HCT116 (cell line): ENCODE measurements around the gene BCO2. TPM values are rescaled to one million over a fixed set of nuclear protein-coding genes. Genes with fewer than 3 reads are reported as not detected.

ENCODE experiments used
- ATAC-seq: fragments of 200-7000 bp; cut with Tn5 transposase; 2 replicates; pipeline ENCODE4 v1.9.1; 2020; ENCODE audit warnings: mild to moderate bottlenecking, moderate library complexity
- BruUV-seq: library from RNA; stranded (reverse); fragments of 400-500 nt; replicated peaks from 2 replicates; lab custom pipeline; 2021; lab: Mats Ljungman, UMichigan
- CTCF ChIA-PET: fragments of 300-600 bp; sonication (Branson Sonifier 250); formaldehyde crosslinking; loops from one replicate; lab custom pipeline; 2021; ENCODE audit warnings: antibody characterized with exemption; lab: Charles Lee
- POLR2A ChIA-PET: fragments of 300-600, 350-600 bp; sonication (Branson Sonifier 250); formaldehyde crosslinking; loops from one replicate; lab custom pipeline; 2021; ENCODE audit warnings: antibody characterized with exemption; lab: Charles Lee
- RAD21 ChIA-PET, 2 experiments: fragments of 300-600 bp; sonication (Branson Sonifier 250); formaldehyde crosslinking; loops; one replicate each; lab custom pipeline; 2023; ENCODE audit warnings: low total read pairs in 2 of 2; ENCODE audit not compliant: uncharacterized antibody in 2 of 2, unreplicated experiment in 2 of 2, low non-redundant PET in 1 of 2; lab: Charles Lee
- DNase-seq: peaks from one replicate; pipeline ENCODE4 v3.0.0-alpha.2; 2010; ENCODE audit warnings: low read depth, low spot score
- H2AFZ ChIP-seq: fragments of 200-600 bp; shearing (Covaris generic), sonication (generic); 2 replicates; pipeline ENCODE4 v1.6.1; 2017; ENCODE audit warnings: low read depth, mixed run types, mixed read lengths, antibody characterized with exemption, low read length; ENCODE audit not compliant: poor library complexity, severe bottlenecking
- H3K27ac ChIP-seq: 2 replicates; pipeline ENCODE4 v1.5.1; 2012; ENCODE audit warnings: low read depth, low read length
- H3K27me3 ChIP-seq: fragments of 200-600 bp; sonication (generic); 2 replicates; pipeline ENCODE4 v1.6.1; 2016; ENCODE audit warnings: mixed run types, low read length, mixed read lengths; ENCODE audit not compliant: insufficient read depth
- H3K36me3 ChIP-seq, 2 experiments: fragments of 200-500 bp in 1 of 2; fragments of 200-600 bp in 1 of 2; sonication (Bioruptor generic) in 1 of 2; sonication (generic) in 1 of 2; 2 replicates each; pipeline versions ENCODE4 v1.5.1 to v1.6.1; 2014 to 2016; ENCODE audit warnings: low read length in 2 of 2, inconsistent platforms in 1 of 2, mixed read lengths in 1 of 2, mixed run types in 1 of 2; ENCODE audit not compliant: insufficient read depth in 2 of 2, control insufficient read depth in 1 of 2
- H3K4me1 ChIP-seq, 2 experiments: fragments of 200-600 bp in 1 of 2; sonication (generic) in 1 of 2; 2 replicates each; pipeline versions ENCODE4 v1.5.1 to v1.6.1; 2012 to 2017; ENCODE audit warnings: low read length in 2 of 2, inconsistent platforms in 1 of 2, mild to moderate bottlenecking in 1 of 2, mixed read lengths in 1 of 2, mixed run types in 1 of 2, moderate library complexity in 1 of 2; ENCODE audit not compliant: insufficient read depth in 2 of 2, control insufficient read depth in 1 of 2
- H3K4me2 ChIP-seq: fragments of 200-600 bp; sonication (generic); 2 replicates; pipeline ENCODE4 v1.6.1; 2017; ENCODE audit warnings: mixed run types, low read length, mixed read lengths
- H3K4me3 ChIP-seq, 2 experiments: fragments of 200-600 bp in 1 of 2; sonication (generic) in 1 of 2; replicated peaks in 1 of 2; 2 replicates each; pipeline ENCODE4 v1.5.1; 2011 to 2016; ENCODE audit warnings: low read length in 2 of 2, control low read depth in 1 of 2, low read depth in 1 of 2, mild to moderate bottlenecking in 1 of 2, mixed read lengths in 1 of 2, mixed run types in 1 of 2
- H3K79me2 ChIP-seq: fragments of 200-600 bp; sonication (generic); 2 replicates; pipeline ENCODE4 v1.6.1; 2017; ENCODE audit warnings: mild to moderate bottlenecking, mixed run types, low read length, moderate library complexity, mixed read lengths; ENCODE audit not compliant: insufficient read depth
- H3K9ac ChIP-seq: fragments of 200-600 bp; sonication (generic); 2 replicates; pipeline ENCODE4 v1.6.1; 2016; ENCODE audit warnings: low read length, mixed read lengths
- H3K9me2 ChIP-seq: fragments of 200-600 bp; sonication (generic), shearing (Covaris generic); 2 replicates; pipeline ENCODE4 v1.6.1; 2017; ENCODE audit warnings: mixed run types, mild to moderate bottlenecking, moderate library complexity; ENCODE audit not compliant: insufficient read depth
- H3K9me3 ChIP-seq, 2 experiments: fragments of 200-500 bp in 1 of 2; fragments of 200-600 bp in 1 of 2; sonication (Bioruptor generic) in 1 of 2; sonication (generic) in 1 of 2; 2 replicates each; pipeline ENCODE4 v1.6.1; 2014 to 2017; ENCODE audit warnings: low read length in 2 of 2, mixed read lengths in 2 of 2, inconsistent platforms in 1 of 2, low read depth in 1 of 2, mild to moderate bottlenecking in 1 of 2, mixed run types in 1 of 2, moderate library complexity in 1 of 2; ENCODE audit not compliant: control insufficient read depth in 1 of 2, insufficient read depth in 1 of 2
- H4K20me1 ChIP-seq: fragments of 200-600 bp; sonication (generic), shearing (Covaris generic); 2 replicates; pipeline ENCODE4 v1.6.1; 2017; ENCODE audit warnings: mixed run types, mild to moderate bottlenecking, moderate library complexity; ENCODE audit not compliant: insufficient read depth
- ATF3 ChIP-seq: IDR thresholded peaks from 2 replicates; pipeline ENCODE4 v1.6.1; 2012
- CBX3 ChIP-seq: IDR thresholded peaks from 2 replicates; pipeline ENCODE4 v1.6.1; 2012; ENCODE audit warnings: low read depth
- CEBPB ChIP-seq: IDR thresholded peaks from 2 replicates; pipeline ENCODE4 v1.6.1; 2012; ENCODE audit warnings: low read depth
- EGR1 ChIP-seq: IDR thresholded peaks from 2 replicates; pipeline ENCODE4 v1.6.1; 2012; ENCODE audit warnings: low read depth
- EZH2 ChIP-seq: fragments of 200-600 bp; sonication (generic); IDR thresholded peaks from 2 replicates; pipeline ENCODE4 v1.6.1; 2017; ENCODE audit warnings: antibody characterized with exemption, mixed run types
- EZH2phosphoT487 ChIP-seq: fragments of 200-600 bp; IDR thresholded peaks from 2 replicates; pipeline ENCODE4 v1.6.1; 2018; ENCODE audit warnings: antibody characterized with exemption, borderline replicate concordance
- FOSL1 ChIP-seq: IDR thresholded peaks from 2 replicates; pipeline ENCODE4 v1.6.1; 2012; ENCODE audit warnings: low read depth
- JUND ChIP-seq: IDR thresholded peaks from 2 replicates; pipeline ENCODE4 v1.6.1; 2012
- MAX ChIP-seq: IDR thresholded peaks from 2 replicates; pipeline ENCODE4 v1.6.1; 2012
- POLR2A ChIP-seq: IDR thresholded peaks from 2 replicates; pipeline ENCODE4 v1.7.0; 2011; ENCODE audit warnings: borderline replicate concordance; ENCODE audit not compliant: insufficient read depth, insufficient read length; ENCODE audit errors: extremely low read depth
- POLR2AphosphoS5 ChIP-seq: IDR thresholded peaks from 2 replicates; pipeline ENCODE4 v1.6.1; 2011; ENCODE audit warnings: mild to moderate bottlenecking, low read depth, low read length, moderate library complexity
- RAD21 ChIP-seq: IDR thresholded peaks from 2 replicates; pipeline ENCODE4 v1.6.1; 2012; ENCODE audit warnings: low read depth, mild to moderate bottlenecking
- SIN3A ChIP-seq: IDR thresholded peaks from 2 replicates; pipeline ENCODE4 v1.6.1; 2012; ENCODE audit warnings: low read depth
- SP1 ChIP-seq: IDR thresholded peaks from 2 replicates; pipeline ENCODE4 v1.6.1; 2012; ENCODE audit warnings: low read depth
- SRF ChIP-seq: IDR thresholded peaks from 2 replicates; pipeline ENCODE4 v1.6.1; 2012; ENCODE audit warnings: low read depth
- TCF7L2 ChIP-seq: IDR thresholded peaks from 2 replicates; pipeline ENCODE4 v1.7.0; 2011; ENCODE audit warnings: borderline replicate concordance, inconsistent platforms; ENCODE audit not compliant: insufficient read depth, insufficient read length; ENCODE audit errors: extremely low read depth
- YY1 ChIP-seq: IDR thresholded peaks from 2 replicates; pipeline ENCODE4 v1.6.1; 2011; ENCODE audit warnings: low read length, low read depth, moderate library complexity, mild to moderate bottlenecking; ENCODE audit not compliant: insufficient replicate concordance; ENCODE audit errors: extremely low read depth
- ZFX ChIP-seq: fragments of 450-650 bp; IDR thresholded peaks from 2 replicates; pipeline ENCODE4 v1.6.1; 2017
- intact Hi-C: fragments of 100-400 bp; cut with micrococcal nuclease; formaldehyde crosslinking; loops from 2 replicates; pipeline ENCODE4 v1.10.0; 2022
- total RNA-seq: library from RNA; stranded (reverse); gene quantifications from one replicate; pipeline ENCODE4 v1.2.1, GENCODE V29; 2021; ENCODE audit not compliant: unreplicated experiment
- TF ChIP-seq, protein P1 (sequence below): IDR thresholded peaks from 2 replicates; pipeline ENCODE4 v1.6.1; 2011; ENCODE audit warnings: mild to moderate bottlenecking, low read length, moderate library complexity; ENCODE audit not compliant: insufficient replicate concordance; ENCODE audit errors: extremely low read depth

BCO2 gene
- total RNA-seq, 1 experiment from 2014 or later, result 4.0 TPM

GRCh38 chr11:112128483-112129121 lies 46.7 kb upstream of the BCO2 start:
- no peaks in the 10 kb centered on the region for H3K27me3 ChIP-seq
- peak overlapping the region; percentile 64 for H3K4me2 ChIP-seq
- H3K36me3 ChIP-seq, result no peaks in the 10 kb centered on the region
- H3K4me3 ChIP-seq, result 0 out of 4 replicates have a peak overlapping the region, but pooled peaks of 1 of the 2 experiments have one; percentile 9
- no peaks in the 10 kb centered on the region for H3K9me2 ChIP-seq
- POLR2A ChIA-PET, result interaction anchor here (0.7 to 2.5 kb wide), 3 partner anchors 8 to 191 kb away, joined by 4 to 8 read pairs (median 4); partner anchors contain the start of genes DIXDC1 and IL18
- no peaks in the 10 kb centered on the region for H4K20me1 ChIP-seq
- RAD21 ChIA-PET, result no interaction called here
- H3K79me2 ChIP-seq, result no peaks in the 10 kb centered on the region
- CTCF ChIA-PET, result interaction anchor here (1.2 kb wide), 1 partner anchor 47 kb away, joined by 3 read pairs; the partner anchor contains the start of gene BCO2
- peak; percentile 71 for ATAC-seq
- no peaks in the 10 kb centered on the region for H3K9me3 ChIP-seq
- H3K27ac ChIP-seq, result peak overlapping the region; percentile 76
- H3K4me1 ChIP-seq, result peaks cover 54 to 85% of the 10 kb centered on the region in 2 experiments
- peak; percentile 87 for DNase-seq
- no peak for TF ChIP-seq POLR2A
- peak; percentile 76 for TF ChIP-seq SP1
- peak; percentile 75 for TF ChIP-seq JUND
- TF ChIP-seq ATF3, result no peak
- peak; percentile 74; the same call in 1 of the 2 replicates for TF ChIP-seq SIN3A
- TF ChIP-seq EZH2phosphoT487, result no peak
- no peak for TF ChIP-seq EZH2
- peak; percentile 36 for TF ChIP-seq TCF7L2
- no peak for TF ChIP-seq SRF
- peak; percentile 86 for TF ChIP-seq CBX3
- peak; percentile 32; the same call in 1 of the 2 replicates for TF ChIP-seq POLR2AphosphoS5
- TF ChIP-seq RAD21, result no peak
- TF ChIP-seq FOSL1, result peak; percentile 79
- peak; percentile 69 for TF ChIP-seq MAX
- peak; percentile 36 for TF ChIP-seq YY1
- TF ChIP-seq, protein P1, sequence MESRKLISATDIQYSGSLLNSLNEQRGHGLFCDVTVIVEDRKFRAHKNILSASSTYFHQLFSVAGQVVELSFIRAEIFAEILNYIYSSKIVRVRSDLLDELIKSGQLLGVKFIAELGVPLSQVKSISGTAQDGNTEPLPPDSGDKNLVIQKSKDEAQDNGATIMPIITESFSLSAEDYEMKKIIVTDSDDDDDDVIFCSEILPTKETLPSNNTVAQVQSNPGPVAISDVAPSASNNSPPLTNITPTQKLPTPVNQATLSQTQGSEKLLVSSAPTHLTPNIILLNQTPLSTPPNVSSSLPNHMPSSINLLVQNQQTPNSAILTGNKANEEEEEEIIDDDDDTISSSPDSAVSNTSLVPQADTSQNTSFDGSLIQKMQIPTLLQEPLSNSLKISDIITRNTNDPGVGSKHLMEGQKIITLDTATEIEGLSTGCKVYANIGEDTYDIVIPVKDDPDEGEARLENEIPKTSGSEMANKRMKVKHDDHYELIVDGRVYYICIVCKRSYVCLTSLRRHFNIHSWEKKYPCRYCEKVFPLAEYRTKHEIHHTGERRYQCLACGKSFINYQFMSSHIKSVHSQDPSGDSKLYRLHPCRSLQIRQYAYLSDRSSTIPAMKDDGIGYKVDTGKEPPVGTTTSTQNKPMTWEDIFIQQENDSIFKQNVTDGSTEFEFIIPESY, result no peak
- TF ChIP-seq CEBPB, result peak; percentile 62
- TF ChIP-seq EGR1, result no peak
- no peak for TF ChIP-seq ZFX
- TF ChIP-seq, all 23 proteins: peak for 10
- intact Hi-C loops, result no loop called here
- Histone ChIP-seq H3K9ac (peak overlapping the region; percentile 21), H2AFZ (no peak overlapping the region)
- BruUV-seq, result no TSS peak
